ENCODE data around the gene SCN4A. TPM values are rescaled to one million over a fixed set of nuclear protein-coding genes. Genes with fewer than 3 reads are reported as not detected.
A peak's percentile ranks its signal among the peaks of the same experiment; 100 is the strongest.

The SCN4A gene
- total and polyA plus RNA-seq, 8 donors, result 0.04 to 1.7 (median 0.29) TPM

GRCh38 chr17:64004903-64005733 lies 32.4 kb upstream of the SCN4A start:
- Histone ChIP-seq H3K27me3 (no peaks in the 10 kb centered on the region), H3K4me3 (no peak overlapping the region), H3K9me3 (no peaks in the 10 kb centered on the region), H3K36me3 (no peaks in the 10 kb centered on the region), H3K4me1 (no peaks in the 10 kb centered on the region), H3K27ac (no peak overlapping the region)
- peak in 2 of 6 donors; percentile 11 to 45 for DNase-seq
- intact Hi-C loops (cut with DNase I), result no loop called here
- TF ChIP-seq CTCF (IDR thresholded peaks at IDR 0.05), result no peak
- WGBS, 2 donors, result 73 to 78% methylated on average over 19 of the region's 19 CpGs
- no peak for FAIRE-seq
- ATAC-seq, result no peak

GRCh38 chr17:64004218-64004770 lies 31.6 kb upstream of the SCN4A start:
- DNase-seq (peak in 2 of 6 donors; percentile 9 to 24), FAIRE-seq (no peak), ATAC-seq (no peak)
- no peaks in the 10 kb centered on the region for H3K36me3 ChIP-seq
- H3K4me3 ChIP-seq, result no peak overlapping the region
- WGBS, 2 donors, result 84 to 86% methylated on average over 7 of the region's 7 CpGs
- no peaks in the 10 kb centered on the region for H3K9me3 ChIP-seq
- intact Hi-C loops (cut with DNase I), result no loop called here
- H3K27me3 ChIP-seq, result no peaks in the 10 kb centered on the region
- no peak for TF ChIP-seq CTCF (IDR thresholded peaks at IDR 0.05)
- no peaks in the 10 kb centered on the region for H3K4me1 ChIP-seq
- H3K27ac ChIP-seq, result no peak overlapping the region

- DNase-seq, result peak in 2 of 6 donors; percentile 14 to 34
- whole genome bisulfite sequencing, 2 donors, result 82 to 88% methylated on average over 13 of the region's 13 CpGs
Measured at GRCh38 chr17:64003526-64004121, 30.9 kb upstream of the SCN4A start.

GRCh38 chr17:64002658-64003525 lies 30.2 kb upstream of the SCN4A start:
- Histone ChIP-seq H3K27ac (no peak overlapping the region), H3K4me1 (no peaks in the 10 kb centered on the region), H3K9me3 (no peaks in the 10 kb centered on the region), H3K4me3 (no peak overlapping the region), H3K27me3 (no peaks in the 10 kb centered on the region), H3K36me3 (no peaks in the 10 kb centered on the region)
- FAIRE-seq, result no peak
- intact Hi-C loops (cut with DNase I), result no loop called here
- peak in 2 of 6 donors; percentile 13 to 48 for DNase-seq
- no peak for ATAC-seq
- WGBS, 2 donors, result 85 to 86% methylated on average over 22 of the region's 22 CpGs
- no peak for TF ChIP-seq CTCF (IDR thresholded peaks at IDR 0.05)

More at GRCh38 chr17:64003526-64004121, 30.9 kb upstream of the SCN4A start:
- no peaks in the 10 kb centered on the region for H3K4me1 ChIP-seq
- no peak for TF ChIP-seq CTCF (IDR thresholded peaks at IDR 0.05)
- H3K27ac ChIP-seq, result no peak overlapping the region
- intact Hi-C loops (cut with DNase I), result no loop called here
- no peaks in the 10 kb centered on the region for H3K36me3 ChIP-seq
- no peak overlapping the region for H3K4me3 ChIP-seq
- ATAC-seq (no peak), FAIRE-seq (no peak)
- H3K27me3 ChIP-seq, result no peaks in the 10 kb centered on the region
- no peaks in the 10 kb centered on the region for H3K9me3 ChIP-seq

Data from pancreas (tissue), 10 donors.